ENCODE data around the gene SVIL.
A peak's percentile ranks its signal among the peaks of the same experiment; 100 is the strongest.

The SVIL gene

GRCh38 chr10:29409241-29410054 lies 225.3 kb downstream of the SVIL start:
- DNase-seq = peak; percentile 11 to 13

- DNase-seq = no peak
Observed at GRCh38 chr10:29408847-29409240, 225.9 kb downstream of the SVIL start.
